Subcutaneous abdominal adipose tissue (tissue), 5 donors: ENCODE results near the gene STK16.
"Not testable (repeated sequence)": the region's sequence is repeated elsewhere in the genome, so short reads cannot be mapped to it uniquely, and the experiment has no call there.

ENCODE experiments used
- H3K27ac ChIP-seq: one replicate; pipeline ENCODE4 v1.7.0; 2013; ENCODE audit warnings: low read depth, mild to moderate bottlenecking, inconsistent platforms, low read length, moderate library complexity
- H3K27me3 ChIP-seq, 5 donors: one replicate each; pipeline ENCODE4 v1.7.0; 2013; ENCODE audit warnings: low read length in 5 of 5, inconsistent platforms in 1 of 5; ENCODE audit not compliant: control insufficient read depth in 5 of 5, insufficient read depth in 4 of 5
- H3K36me3 ChIP-seq, 5 donors: one replicate each; pipeline ENCODE4 v1.7.0; 2013; ENCODE audit warnings: low read length in 5 of 5; ENCODE audit not compliant: control insufficient read depth in 5 of 5, insufficient read depth in 5 of 5
- H3K4me1 ChIP-seq, 5 donors: one replicate each; pipeline ENCODE4 v1.7.0; 2013; ENCODE audit warnings: low read length in 5 of 5, mild to moderate bottlenecking in 3 of 5, moderate library complexity in 1 of 5; ENCODE audit not compliant: control insufficient read depth in 5 of 5, insufficient read depth in 5 of 5
- H3K4me3 ChIP-seq, 5 donors: one replicate each; pipeline ENCODE4 v1.7.0; 2013; ENCODE audit warnings: low read length in 5 of 5, low read depth in 1 of 5
- H3K9ac ChIP-seq, 5 donors: one replicate each; pipeline ENCODE4 v1.7.0; 2013; ENCODE audit warnings: low read length in 5 of 5, mild to moderate bottlenecking in 4 of 5, moderate library complexity in 3 of 5
- H3K9me3 ChIP-seq, 5 donors: one replicate each; pipeline ENCODE4 v1.7.0; 2013; ENCODE audit warnings: low read length in 5 of 5; ENCODE audit not compliant: control insufficient read depth in 5 of 5
- donor health status: healthy.
- donor health status: healthy.
- donor health status: healthy.
- donor health status: healthy.
- donor health status: healthy.

STK16 gene

DNA sequence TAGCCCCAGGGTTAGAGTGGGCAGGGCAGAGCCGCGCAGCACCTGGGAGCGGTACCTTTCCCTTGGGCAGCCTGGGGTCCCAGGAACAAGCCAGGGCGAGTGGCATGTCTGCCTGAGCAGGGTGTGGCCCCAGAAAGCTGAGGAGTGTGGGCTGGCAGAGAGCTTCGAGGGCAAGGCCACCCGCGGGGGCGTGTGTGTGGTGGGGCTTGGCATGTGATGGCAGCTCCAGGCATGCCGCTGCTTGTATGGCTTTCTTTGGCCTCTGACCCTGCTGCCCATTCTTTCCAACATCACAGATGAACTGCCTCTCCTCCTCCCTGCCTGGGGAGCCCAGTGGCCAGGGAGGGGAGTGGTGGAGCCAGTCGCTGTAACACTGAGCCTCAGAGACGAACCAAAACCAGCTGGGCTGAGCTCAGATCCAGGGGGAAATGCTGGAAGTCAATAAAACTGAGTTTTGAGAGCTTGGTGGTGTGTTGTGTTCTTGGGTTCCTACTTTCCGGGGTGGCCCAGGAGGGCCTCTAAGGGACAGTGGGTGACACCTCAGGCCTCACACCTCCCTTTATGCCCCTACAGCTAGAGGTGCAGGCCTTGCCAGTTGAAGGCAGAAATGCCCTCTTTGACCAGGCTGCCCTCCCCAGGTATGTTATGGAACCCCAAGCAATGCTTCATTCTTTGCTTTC is 41.3 kb downstream of the STK16 start:
- no peaks in the 10 kb centered on the region for H3K9me3 ChIP-seq
- peak overlapping the region in 1 of 5 donors; percentile 33 for H3K9ac ChIP-seq
- peak overlapping the region; percentile 46 for H3K27ac ChIP-seq
- H3K4me1 ChIP-seq: peaks cover 0 to 31% (median 23%) of the 10 kb centered on the region in 5 donors
- peaks cover 0 to 52% (median 45%) of the 10 kb centered on the region in 5 donors for H3K36me3 ChIP-seq
- no peaks in the 10 kb centered on the region for H3K27me3 ChIP-seq
- no peak overlapping the region for H3K4me3 ChIP-seq

DNA sequence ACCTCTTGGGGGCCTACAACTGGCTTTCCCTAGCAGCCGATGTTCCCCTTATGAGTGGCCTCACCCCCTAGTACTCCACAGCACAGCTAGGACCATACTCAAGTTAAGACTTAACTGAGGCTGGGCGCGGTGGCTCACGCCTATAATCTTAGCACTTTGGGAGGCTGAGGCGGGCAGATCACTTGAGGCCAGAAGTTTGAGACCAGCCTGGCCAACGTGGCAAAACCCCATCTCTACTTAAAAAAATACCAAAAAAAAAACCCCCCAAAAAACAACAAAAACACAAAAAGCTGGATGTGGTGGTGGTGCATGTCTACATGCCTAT is 41.8 kb downstream of the STK16 start:
- not testable (repeated sequence) for H3K4me3 ChIP-seq, H3K27me3 ChIP-seq, H3K9me3 ChIP-seq, H3K9ac ChIP-seq
- Histone ChIP-seq H3K4me1 (peaks cover 0 to 31% (median 23%) of the 10 kb centered on the region in 5 donors), H3K36me3 (peaks cover 0 to 47% (median 40%) of the 10 kb centered on the region in 5 donors), H3K27ac (peak overlapping the region; percentile 46)

DNA sequence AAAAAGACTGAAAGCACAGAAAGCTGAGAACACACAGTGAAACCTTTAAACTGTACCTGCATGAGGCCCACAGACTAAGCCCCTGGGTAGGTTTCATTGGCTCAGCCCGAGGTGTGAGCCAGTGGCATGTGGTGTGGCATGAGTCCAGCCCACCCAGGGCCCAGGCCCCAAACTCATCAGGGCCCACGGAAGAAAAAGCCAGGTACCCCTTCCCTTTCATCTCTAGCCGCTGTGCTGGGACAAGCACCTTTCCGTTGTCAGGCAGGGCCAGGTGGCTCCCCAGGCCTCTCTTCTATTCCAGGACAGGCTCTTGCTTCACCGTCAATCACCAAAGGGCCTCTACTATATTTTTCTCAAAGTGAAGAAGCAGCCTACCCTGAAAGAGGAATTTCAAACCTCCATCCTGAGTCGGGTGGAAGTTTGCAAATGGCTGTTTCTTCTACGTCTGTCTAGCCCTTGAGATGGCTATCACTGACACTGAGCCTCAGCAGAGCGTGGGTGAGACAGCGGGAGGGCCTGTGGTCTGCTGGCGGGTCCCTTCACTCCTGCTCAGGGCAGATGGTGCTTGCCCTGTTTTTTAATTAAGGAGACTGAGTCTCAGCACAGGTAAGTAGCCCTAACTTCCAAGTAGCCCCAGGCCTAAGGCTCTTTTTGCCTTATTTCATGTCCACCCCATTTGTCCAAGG is 42.4 kb downstream of the STK16 start:
- H3K4me3 ChIP-seq: no peak overlapping the region
- no peaks in the 10 kb centered on the region for H3K27me3 ChIP-seq
- H3K9me3 ChIP-seq: no peaks in the 10 kb centered on the region
- peak overlapping the region in 1 of 5 donors; percentile 23 for H3K9ac ChIP-seq
- H3K27ac ChIP-seq: no peak overlapping the region
- peaks cover 0 to 31% (median 23%) of the 10 kb centered on the region in 5 donors for H3K4me1 ChIP-seq
- peaks cover 0 to 41% (median 35%) of the 10 kb centered on the region in 5 donors for H3K36me3 ChIP-seq

DNA sequence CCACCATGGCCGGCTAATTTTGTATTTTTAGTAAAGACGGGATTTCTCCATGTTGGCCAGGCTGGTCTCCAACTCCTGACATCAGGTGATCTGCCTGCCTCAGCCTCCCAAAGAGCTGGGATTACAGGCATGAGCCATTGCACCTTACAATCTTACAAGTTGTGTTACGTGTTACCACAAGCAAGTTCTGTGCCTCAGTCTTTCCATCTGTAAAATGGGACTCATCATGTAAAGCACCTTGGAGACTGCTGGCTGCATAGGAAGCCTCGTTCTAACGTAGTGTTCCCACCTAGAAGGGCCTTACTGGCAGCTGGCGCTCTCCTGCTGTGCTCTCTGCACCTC is 43.9 kb downstream of the STK16 start:
- no peaks in the 10 kb centered on the region for H3K27me3 ChIP-seq
- H3K4me1 ChIP-seq: peaks cover 0 to 35% (median 26%) of the 10 kb centered on the region in 5 donors
- no peak overlapping the region for H3K9ac ChIP-seq
- no peaks in the 10 kb centered on the region for H3K9me3 ChIP-seq
- peak overlapping the region; percentile 65 for H3K27ac ChIP-seq
- H3K4me3 ChIP-seq: no peak overlapping the region
- peaks cover 0 to 27% (median 20%) of the 10 kb centered on the region in 5 donors for H3K36me3 ChIP-seq

DNA sequence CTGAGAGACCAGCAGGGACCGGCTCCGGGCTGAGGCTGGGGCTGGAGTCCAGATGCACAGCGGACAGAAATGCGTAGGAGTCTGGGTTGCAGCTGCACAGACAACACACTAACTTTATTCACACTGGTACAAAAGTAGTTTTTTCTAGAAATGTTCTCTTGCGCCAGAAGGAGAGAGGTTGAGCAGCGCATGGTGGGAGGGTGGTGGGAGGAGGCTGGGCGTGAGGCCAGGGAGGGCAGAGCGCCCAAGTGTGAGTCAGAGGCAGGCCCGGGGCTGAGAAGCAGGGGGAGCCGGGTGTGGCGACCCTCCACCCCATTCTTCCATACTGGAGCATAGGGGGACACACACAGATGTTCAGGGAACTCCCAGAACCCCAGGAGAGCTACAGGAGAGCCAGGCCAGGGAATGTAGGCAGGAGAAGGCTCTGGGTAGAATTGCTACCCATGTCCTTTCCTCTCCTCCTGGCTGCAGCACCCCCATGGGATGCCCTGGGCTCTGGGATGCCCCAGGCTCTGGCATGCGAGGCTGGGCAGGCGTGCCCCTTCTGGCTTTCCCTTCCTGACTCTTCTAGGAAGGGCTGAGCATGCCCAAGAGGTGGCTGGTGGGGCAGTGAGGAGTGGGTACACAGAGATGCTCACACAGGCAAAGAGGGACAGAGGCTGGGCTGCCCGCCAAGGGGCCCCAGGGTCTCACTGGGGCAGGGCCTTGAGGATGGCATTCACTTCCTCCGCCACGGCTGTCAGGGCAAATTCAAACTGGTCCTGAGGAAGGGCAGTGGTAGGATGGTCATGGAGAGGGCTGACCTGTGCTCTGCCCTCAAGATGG is 44.5 kb downstream of the STK16 start:
- H3K27ac ChIP-seq: peak overlapping the region; percentile 65
- no peaks in the 10 kb centered on the region for H3K9me3 ChIP-seq
- peaks cover 0 to 40% (median 31%) of the 10 kb centered on the region in 5 donors for H3K4me1 ChIP-seq
- H3K4me3 ChIP-seq: no peak overlapping the region
- peaks cover 0 to 21% (median 14%) of the 10 kb centered on the region in 5 donors for H3K36me3 ChIP-seq
- no peaks in the 10 kb centered on the region for H3K27me3 ChIP-seq
- H3K9ac ChIP-seq: peak overlapping the region in 2 of 5 donors; percentile 26 to 48

DNA sequence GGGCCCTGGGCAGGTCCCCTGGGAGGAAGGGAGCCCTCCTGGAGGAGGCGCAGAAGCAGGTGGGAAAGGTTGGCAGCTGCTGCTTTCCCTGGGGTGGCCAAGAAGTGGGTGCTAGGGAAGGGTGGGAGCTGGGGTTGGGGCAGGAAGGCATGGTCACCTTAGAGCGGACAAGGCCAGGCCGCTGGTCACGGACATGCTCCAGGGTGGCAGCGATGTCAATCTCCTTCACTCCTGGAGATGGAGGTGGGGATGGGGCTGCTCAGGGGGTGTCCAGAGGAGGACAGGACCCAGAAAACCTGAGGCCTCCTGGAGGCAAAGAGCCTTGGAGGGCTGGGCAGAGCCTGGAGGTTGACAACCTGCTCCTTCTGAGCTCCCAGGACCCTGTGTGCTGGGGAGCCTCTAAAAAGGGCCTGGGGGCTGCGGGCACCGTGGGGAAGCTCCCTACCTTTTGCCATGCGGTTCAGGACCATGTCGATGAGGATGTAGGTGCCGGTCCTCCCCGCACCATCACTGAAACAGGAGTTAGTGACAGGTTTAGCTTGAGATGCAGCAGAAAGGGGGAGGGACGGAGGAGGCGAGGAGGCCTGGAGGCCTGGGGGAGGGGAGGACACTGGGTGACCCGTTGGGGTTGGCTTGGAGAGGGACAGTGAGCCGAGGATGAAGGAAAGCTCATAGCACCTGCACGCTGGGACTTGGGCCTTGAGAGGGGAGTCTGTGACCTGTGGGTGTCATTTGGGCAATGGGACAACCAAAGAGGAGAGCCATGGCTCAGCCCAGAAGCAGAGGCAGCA is 45.3 kb downstream of the STK16 start:
- Histone ChIP-seq H3K9me3 (no peaks in the 10 kb centered on the region), H3K4me1 (peaks cover 0 to 39% (median 36%) of the 10 kb centered on the region in 5 donors), H3K9ac (peak overlapping the region in 1 of 5 donors; percentile 26), H3K27me3 (no peaks in the 10 kb centered on the region), H3K36me3 (peaks cover 0 to 12% (median 6%) of the 10 kb centered on the region in 5 donors), H3K4me3 (no peak overlapping the region), H3K27ac (peak overlapping the region; percentile 65)

DNA sequence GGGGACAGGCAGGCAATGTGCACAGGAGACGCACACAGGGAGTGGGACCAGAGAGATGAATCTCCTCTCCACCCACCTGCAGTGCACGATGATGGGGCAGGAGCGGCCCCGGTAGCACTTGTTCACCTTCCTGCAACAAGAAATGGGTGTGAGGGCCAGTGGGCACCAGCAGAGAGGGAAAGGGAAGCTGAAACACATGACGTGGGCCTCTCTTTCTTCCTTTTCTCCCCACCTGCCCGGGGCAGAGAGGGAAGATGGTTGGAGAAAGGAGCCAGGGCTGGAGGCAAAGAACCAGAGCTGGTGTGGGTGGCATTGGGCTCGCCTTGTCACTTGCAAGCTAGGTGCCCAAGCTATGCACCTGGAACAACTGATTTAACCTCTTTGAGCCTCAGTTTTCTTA is 46.1 kb downstream of the STK16 start:
- Histone ChIP-seq H3K27me3 (no peaks in the 10 kb centered on the region), H3K4me3 (no peak overlapping the region), H3K27ac (no peak overlapping the region), H3K9ac (no peak overlapping the region), H3K9me3 (no peaks in the 10 kb centered on the region), H3K4me1 (peaks cover 0 to 34% (median 30%) of the 10 kb centered on the region in 5 donors), H3K36me3 (peaks cover 0 to 6% (median 4%) of the 10 kb centered on the region in 5 donors)

DNA sequence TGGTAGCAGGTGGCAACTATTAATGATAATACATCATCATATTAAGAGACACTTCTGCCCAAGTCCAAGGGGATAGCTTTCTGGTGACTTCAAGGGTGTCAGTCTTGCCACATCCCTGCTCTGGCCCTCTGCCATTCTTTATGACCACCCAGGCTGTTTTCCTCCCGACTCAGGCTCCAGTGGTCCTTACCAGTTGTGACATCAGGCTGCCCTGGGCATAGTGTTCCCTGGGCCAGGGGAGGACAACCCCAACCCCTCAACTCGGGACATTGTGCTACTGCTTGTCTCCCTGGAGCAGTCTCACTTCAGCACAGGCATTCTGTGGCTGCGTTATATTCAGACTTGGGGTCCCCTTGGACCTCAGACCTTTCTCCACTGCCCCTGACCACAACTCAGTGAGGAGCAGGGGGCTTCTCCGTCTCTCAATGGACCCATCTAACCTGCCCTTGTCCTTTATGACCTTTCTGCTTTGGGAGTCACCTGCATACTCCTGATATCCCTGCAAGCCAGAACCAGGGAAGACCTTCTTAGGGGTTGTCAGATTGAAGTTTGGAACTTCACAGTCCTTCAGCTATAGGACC is 46.7 kb downstream of the STK16 start:
- peaks cover 0 to under 1% (median 0%) of the 10 kb centered on the region in 5 donors for H3K36me3 ChIP-seq
- H3K4me3 ChIP-seq: no peak overlapping the region
- no peak overlapping the region for H3K9ac ChIP-seq
- H3K9me3 ChIP-seq: no peaks in the 10 kb centered on the region
- H3K4me1 ChIP-seq: peaks cover 0 to 31% (median 25%) of the 10 kb centered on the region in 5 donors
- no peaks in the 10 kb centered on the region for H3K27me3 ChIP-seq
- no peak overlapping the region for H3K27ac ChIP-seq

DNA sequence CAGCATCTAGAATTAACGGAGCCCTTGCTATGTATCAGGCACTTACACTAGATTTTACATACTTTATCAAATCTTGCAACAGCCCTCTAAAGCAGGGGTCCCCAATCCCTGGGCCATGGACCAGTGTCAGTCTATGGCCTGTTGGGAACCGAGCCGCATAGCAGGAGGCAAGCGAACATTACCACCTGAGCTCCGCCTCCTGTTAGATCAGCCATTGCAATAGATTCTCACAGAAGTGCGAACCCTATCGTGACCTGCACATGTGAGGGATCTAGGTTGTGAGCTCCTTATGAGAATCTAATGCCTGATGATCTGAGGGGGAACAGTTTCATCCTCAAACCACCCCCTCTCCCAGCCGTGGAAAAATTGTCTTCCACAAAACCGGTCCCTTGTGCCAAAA is 47.3 kb downstream of the STK16 start:
- H3K27ac ChIP-seq: no peak overlapping the region
- no peaks in the 10 kb centered on the region for H3K9me3 ChIP-seq
- H3K36me3 ChIP-seq: no peaks in the 10 kb centered on the region

More for the DNA sequence above, 47.3 kb downstream of the STK16 start:
- peaks cover 0 to 2% (median 0%) of the 10 kb centered on the region in 5 donors for H3K27me3 ChIP-seq
- no peak overlapping the region for H3K4me3 ChIP-seq
- H3K4me1 ChIP-seq: peaks cover 0 to 31% (median 25%) of the 10 kb centered on the region in 5 donors
- H3K9ac ChIP-seq: no peak overlapping the region
